GM21528 (cell line): Measurements from ENCODE around the gene OASL.

Experiments used
- ATAC-seq: cut with Tn5 transposase; IDR thresholded peaks from one replicate; pipeline ENCODE4 v1.9.1; 2021; ENCODE audit warnings: mild to moderate bottlenecking, moderate library complexity; ENCODE audit not compliant: unreplicated experiment, low FRiP score

The OASL gene

GRCh38 chr12:121015825-121016766 is 22.9 kb downstream of the OASL start, which contains the start of gene C12orf43:
TSS of gene C12orf43 (minus strand) at chr12:121016487. CDS start at chr12:121016474, 13 bp downstream.
- peak; percentile 91 for ATAC-seq

DNA sequence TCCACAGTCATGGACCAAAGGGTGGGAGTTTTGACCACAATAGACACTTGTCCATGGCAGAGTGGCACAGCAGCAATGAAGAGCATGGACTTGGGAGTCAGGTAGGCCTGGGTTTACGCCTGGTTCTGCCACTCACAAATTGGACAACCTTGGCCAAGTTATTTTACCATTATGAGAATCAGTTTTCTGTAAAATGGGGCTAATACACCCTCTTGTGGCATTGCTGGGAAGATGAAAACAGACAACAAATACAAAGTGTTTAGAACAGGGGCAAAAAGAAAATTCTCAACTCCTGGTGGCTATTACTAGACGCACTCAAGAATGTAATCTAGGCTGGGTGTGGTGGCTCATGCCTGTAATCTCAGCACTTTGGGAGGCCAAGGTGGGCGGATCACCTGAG is 25.3 kb downstream of the OASL start:
- ATAC-seq = no peak

DNA sequence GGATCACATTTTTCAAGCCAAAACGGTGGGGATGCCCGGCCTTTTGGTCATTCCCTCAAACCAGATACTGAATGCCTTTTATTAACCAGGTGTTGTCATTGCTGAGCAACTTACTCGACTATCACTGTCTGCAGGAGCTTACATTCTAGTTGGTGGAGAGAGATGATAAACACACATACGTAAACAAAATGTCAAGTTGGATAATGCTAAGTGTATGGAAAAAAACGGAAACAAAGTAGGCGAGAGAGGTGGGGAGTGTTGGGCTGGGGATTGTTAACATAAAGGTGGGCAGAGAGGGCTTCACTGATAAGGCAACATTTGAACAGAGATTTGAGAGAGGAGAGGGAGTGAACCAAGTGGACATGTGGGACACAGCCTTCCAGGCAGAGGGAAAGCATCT is 27.2 kb downstream of the OASL start:
- no peak for ATAC-seq

DNA sequence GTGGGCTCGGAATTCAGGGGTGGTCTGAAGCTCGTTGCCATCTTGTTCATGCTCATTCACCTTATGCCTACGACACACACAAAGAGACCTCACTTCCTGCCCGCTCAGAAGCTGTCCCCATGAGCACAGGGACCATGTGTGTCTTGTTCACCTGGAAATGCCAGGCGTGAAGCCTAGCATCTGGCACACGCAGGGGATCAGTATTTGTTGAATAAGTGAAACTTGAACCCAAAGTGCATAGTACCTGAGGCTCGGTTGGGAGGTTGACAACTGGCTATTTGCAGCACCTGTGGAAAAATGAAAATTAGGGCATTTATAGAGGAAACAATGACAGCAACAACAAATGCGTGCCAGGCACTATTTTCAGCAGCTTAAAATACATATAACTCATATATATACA is 28.2 kb downstream of the OASL start:
- no peak for ATAC-seq

GRCh38 chr12:121009741-121010140 is 29.3 kb downstream of the OASL start:
- no peak for ATAC-seq

DNA sequence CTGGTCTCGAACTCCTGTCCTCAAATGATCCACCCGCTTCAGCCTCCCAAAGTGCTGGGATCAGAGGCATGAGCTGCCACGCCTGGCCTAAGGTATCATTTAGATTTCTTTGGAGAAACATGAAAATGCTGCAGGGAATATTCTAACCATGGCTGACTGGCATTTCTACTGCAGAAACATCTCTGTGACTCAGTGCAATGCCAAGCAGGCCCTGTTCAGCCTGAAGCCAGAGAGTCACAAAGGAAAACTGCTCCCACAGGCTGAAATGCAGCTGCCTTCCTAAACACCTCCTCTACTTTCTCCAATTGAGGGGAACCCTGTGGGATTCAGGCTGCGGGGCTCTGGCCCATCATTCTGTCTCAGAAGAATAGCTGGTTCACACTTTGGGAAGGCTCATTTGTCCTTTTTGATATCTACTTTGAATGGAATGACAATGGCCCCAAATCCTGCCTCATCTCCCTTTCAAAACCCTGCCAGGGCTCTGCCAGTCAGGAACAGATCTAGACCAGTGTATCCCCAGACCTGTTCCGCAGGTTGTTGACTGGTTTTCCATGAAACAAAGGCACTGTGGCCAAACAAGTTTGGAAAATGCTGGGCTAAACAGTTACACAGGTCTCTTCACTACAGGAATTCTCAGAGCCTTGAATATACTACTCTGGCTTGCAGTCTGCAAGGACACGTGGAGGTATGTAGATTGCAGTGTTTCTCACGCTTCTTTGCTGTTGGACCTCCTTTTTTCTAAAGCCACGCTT is 30.5 kb downstream of the OASL start:
- ATAC-seq = no peak

GRCh38 chr12:121005346-121005815 is 33.7 kb downstream of the OASL start:
- no peak for ATAC-seq

GRCh38 chr12:121004253-121004815 is 34.7 kb downstream of the OASL start:
- ATAC-seq = no peak

GRCh38 chr12:121003650-121004049 is 35.4 kb downstream of the OASL start:
- no peak for ATAC-seq

- no peak for ATAC-seq
Observed at GRCh38 chr12:121001841-121002483, 37.1 kb downstream of the OASL start.

- no peak for ATAC-seq
Observed at GRCh38 chr12:121001060-121001459, 38.0 kb downstream of the OASL start.

DNA sequence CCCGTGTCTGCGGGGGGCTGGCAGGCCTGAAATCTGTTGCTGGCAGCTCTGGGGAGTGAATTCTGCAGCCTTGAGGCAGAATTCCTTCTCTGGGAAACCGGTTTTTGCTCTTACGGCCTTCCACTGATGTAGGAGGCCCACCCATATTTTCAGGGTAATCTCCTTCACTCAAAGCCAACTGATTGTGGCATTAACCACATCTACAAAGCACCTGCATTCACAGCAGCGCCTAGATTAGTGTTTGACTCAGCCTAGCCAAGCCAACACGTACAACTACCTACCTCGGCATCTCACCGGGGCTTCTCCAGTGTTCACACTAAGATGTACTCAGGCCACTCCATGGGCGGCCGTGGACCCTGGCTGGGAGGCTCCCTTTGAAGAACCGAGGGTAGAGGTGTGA is 38.5 kb downstream of the OASL start:
- ATAC-seq = no peak

GRCh38 chr12:120999191-121000120 is 39.6 kb downstream of the OASL start:
- no peak for ATAC-seq

- ATAC-seq = no peak
Observed at GRCh38 chr12:120998435-120998834, 40.6 kb downstream of the OASL start.

DNA sequence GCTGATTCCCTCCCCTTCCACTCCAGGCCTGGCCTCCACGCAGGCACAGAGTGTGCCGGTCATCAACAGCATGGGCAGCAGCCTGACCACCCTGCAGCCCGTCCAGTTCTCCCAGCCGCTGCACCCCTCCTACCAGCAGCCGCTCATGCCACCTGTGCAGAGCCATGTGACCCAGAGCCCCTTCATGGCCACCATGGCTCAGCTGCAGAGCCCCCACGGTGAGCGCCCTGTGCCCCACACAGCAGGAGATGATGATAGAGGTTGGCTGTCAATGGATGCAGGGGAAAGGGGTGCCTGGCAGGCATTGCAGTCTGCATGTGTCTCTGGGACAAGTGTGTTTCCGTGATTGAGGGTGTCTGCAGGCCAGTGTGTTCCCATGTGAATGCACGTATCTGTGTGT is 41.6 kb downstream of the OASL start:
- ATAC-seq = no peak

DNA sequence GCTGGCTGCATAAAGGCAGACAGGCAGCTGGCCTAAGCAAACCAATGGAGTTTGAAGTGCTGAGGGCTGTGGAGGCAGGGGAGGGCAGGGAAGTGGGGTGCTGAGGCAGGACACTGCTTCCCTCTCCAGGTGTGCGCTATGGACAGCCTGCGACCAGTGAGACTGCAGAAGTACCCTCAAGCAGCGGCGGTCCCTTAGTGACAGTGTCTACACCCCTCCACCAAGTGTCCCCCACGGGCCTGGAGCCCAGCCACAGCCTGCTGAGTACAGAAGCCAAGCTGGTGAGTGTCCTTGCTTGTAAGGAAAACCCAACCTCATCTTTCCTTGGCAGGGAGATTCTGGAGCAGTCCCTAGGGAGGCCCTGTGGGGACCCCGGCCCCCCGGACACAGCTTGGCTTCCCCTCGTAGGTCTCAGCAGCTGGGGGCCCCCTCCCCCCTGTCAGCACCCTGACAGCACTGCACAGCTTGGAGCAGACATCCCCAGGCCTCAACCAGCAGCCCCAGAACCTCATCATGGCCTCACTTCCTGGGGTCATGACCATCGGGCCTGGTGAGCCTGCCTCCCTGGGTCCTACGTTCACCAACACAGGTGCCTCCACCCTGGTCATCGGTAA is 42.8 kb downstream of the OASL start:
- ATAC-seq = no peak

DNA sequence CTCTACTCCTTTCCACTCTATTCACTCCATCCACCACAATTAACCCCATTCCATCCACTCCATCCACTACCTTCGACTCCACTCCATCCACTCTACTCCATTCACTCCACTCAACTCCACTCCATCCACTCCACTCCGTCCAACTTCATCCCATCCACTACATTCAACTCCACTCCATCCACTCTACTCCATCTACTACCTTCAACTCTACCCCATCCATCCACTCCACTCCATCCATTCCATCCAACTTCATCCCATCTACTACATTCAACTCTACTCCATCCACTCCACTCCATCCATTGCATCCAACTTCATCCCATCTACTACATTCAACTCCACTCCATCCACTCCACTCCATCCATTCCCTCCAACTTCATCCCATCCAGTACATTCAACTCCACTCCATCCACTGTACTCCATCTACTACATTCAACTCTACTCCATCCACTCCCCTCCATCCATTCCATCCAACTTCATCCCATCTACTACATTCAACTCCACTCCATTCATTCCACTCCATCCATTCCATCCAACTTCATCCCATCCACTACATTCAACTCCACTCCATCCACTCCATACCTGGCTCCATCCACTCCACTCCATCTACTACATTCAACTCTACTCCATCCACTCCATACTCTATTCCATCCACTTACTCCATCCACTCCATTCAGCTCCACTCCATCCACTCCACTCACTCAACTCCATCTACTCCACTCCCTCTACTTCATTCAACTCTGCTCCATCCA is 44.3 kb downstream of the OASL start:
- no peak for ATAC-seq

DNA sequence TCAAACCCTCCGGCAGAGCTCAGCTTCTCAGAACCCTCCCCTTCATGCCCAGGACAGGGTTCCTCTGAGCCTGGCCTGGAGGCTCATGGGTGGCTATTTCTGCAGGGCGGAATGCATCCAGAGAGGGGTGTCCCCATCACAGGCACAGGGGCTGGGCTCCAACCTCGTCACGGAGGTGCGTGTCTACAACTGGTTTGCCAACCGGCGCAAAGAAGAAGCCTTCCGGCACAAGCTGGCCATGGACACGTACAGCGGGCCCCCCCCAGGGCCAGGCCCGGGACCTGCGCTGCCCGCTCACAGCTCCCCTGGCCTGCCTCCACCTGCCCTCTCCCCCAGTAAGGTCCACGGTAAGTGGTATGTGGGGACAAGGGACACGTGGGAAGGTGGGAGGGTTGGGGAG is 45.0 kb downstream of the OASL start:
- ATAC-seq = no peak
